A673 (cell line): ENCODE data around the gene KLF11. TPM values are rescaled to one million over a fixed set of nuclear protein-coding genes. Genes with fewer than 3 reads are reported as not detected.

ENCODE experiments used
- BruUV-seq: library from RNA; stranded (reverse); fragments of 400-500 nt; replicated peaks from 2 replicates; lab custom pipeline; 2021; lab: Mats Ljungman, UMichigan
- CTCF ChIA-PET: fragments of 300-600 bp; sonication (Branson Sonifier 250); formaldehyde crosslinking; loops from one replicate; lab custom pipeline; 2022; ENCODE audit warnings: antibody characterized with exemption; lab: Charles Lee
- POLR2A ChIA-PET: fragments of 300-600 bp; sonication (Branson Sonifier 250); formaldehyde crosslinking; loops from one replicate; lab custom pipeline; 2022; ENCODE audit warnings: antibody characterized with exemption; ENCODE audit not compliant: low non-redundant PET; lab: Charles Lee
- DNase-seq: peaks from one replicate; pipeline ENCODE4 v3.0.0-alpha.2; 2015; ENCODE audit warnings: low spot score
- H3K27ac ChIP-seq: fragments of 200-600 bp; sonication (generic); 2 replicates; pipeline ENCODE4 v1.5.1; 2016; ENCODE audit warnings: mixed run types, low read depth, mild to moderate bottlenecking, mixed read lengths, antibody characterized with exemption, low read length; ENCODE audit not compliant: poor library complexity, severe bottlenecking
- H3K27me3 ChIP-seq: fragments of 200-600 bp; sonication (generic); replicated peaks from 2 replicates; pipeline ENCODE4 v1.6.1; 2017; ENCODE audit warnings: mixed run types, low read depth, mild to moderate bottlenecking, mixed read lengths, antibody characterized with exemption, low read length; ENCODE audit not compliant: insufficient read depth, poor library complexity
- H3K36me3 ChIP-seq: fragments of 200-600 bp; sonication (generic); 2 replicates; pipeline ENCODE4 v1.6.1; 2016; ENCODE audit warnings: mixed run types, mild to moderate bottlenecking, mixed read lengths, antibody characterized with exemption, low read length; ENCODE audit not compliant: insufficient read depth, poor library complexity, severe bottlenecking
- H3K4me1 ChIP-seq: fragments of 200-600 bp; sonication (generic); 2 replicates; pipeline ENCODE4 v1.6.1; 2017; ENCODE audit warnings: mixed run types, mild to moderate bottlenecking, mixed read lengths, antibody characterized with exemption, low read length; ENCODE audit not compliant: insufficient read depth, poor library complexity, severe bottlenecking
- H3K4me3 ChIP-seq: fragments of 200-600 bp; sonication (generic); 2 replicates; pipeline ENCODE4 v1.5.1; 2016; ENCODE audit warnings: low read depth, mixed run types, mild to moderate bottlenecking, mixed read lengths, low read length; ENCODE audit not compliant: poor library complexity, severe bottlenecking
- H3K9me3 ChIP-seq: fragments of 200-600 bp; sonication (generic); 2 replicates; pipeline ENCODE4 v1.6.1; 2016; ENCODE audit warnings: mixed run types, low read depth, mild to moderate bottlenecking, mixed read lengths, antibody characterized with exemption, low read length; ENCODE audit not compliant: poor library complexity, severe bottlenecking
- EZH2 ChIP-seq: fragments of 200-600 bp; sonication (generic); IDR thresholded peaks from 2 replicates; pipeline ENCODE4 v1.6.1; 2017; ENCODE audit warnings: borderline replicate concordance, low read depth, mild to moderate bottlenecking, mixed read lengths, antibody characterized with exemption, low read length; ENCODE audit not compliant: poor library complexity, severe bottlenecking
- intact Hi-C: fragments of 100-400 bp; cut with micrococcal nuclease; formaldehyde crosslinking; loops from one replicate; pipeline ENCODE4 v1.10.0; 2022; ENCODE audit not compliant: unreplicated experiment
- total RNA-seq: library from RNA; stranded (reverse); gene quantifications from 2 replicates; pipeline ENCODE4 v1.2.3, GENCODE V29; 2021
- TF ChIP-seq, protein P1 (sequence below): fragments of 300-800, 200-600 bp; sonication (generic); conservative IDR thresholded peaks from 2 replicates; pipeline ENCODE4 v1.5.1; 2017; ENCODE audit warnings: low read depth, mild to moderate bottlenecking, antibody characterized with exemption, low read length, moderate library complexity, mixed read lengths

KLF11 gene
- total RNA-seq, 1 experiment from 2014 or later, result 3.0 TPM

GRCh38 chr2:10063566-10063965 lies 20.2 kb downstream of the KLF11 start:
- no peak overlapping the region for H3K4me3 ChIP-seq
- BruUV-seq, result no TSS peak
- intact Hi-C loops, result no loop called here
- no peaks in the 10 kb centered on the region for H3K4me1 ChIP-seq
- CTCF ChIA-PET, result no interaction called here
- no peaks in the 10 kb centered on the region for H3K36me3 ChIP-seq
- H3K27ac ChIP-seq, result no peak overlapping the region
- TF ChIP-seq, protein P1, sequence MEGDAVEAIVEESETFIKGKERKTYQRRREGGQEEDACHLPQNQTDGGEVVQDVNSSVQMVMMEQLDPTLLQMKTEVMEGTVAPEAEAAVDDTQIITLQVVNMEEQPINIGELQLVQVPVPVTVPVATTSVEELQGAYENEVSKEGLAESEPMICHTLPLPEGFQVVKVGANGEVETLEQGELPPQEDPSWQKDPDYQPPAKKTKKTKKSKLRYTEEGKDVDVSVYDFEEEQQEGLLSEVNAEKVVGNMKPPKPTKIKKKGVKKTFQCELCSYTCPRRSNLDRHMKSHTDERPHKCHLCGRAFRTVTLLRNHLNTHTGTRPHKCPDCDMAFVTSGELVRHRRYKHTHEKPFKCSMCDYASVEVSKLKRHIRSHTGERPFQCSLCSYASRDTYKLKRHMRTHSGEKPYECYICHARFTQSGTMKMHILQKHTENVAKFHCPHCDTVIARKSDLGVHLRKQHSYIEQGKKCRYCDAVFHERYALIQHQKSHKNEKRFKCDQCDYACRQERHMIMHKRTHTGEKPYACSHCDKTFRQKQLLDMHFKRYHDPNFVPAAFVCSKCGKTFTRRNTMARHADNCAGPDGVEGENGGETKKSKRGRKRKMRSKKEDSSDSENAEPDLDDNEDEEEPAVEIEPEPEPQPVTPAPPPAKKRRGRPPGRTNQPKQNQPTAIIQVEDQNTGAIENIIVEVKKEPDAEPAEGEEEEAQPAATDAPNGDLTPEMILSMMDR, result no peak
- TF ChIP-seq EZH2, result no peak
- no peaks in the 10 kb centered on the region for H3K27me3 ChIP-seq
- no peak for DNase-seq
- POLR2A ChIA-PET, result no interaction called here
- H3K9me3 ChIP-seq, result peaks cover 6% of the 10 kb centered on the region

- ChIA-PET POLR2A (interaction anchor here (0.7 kb wide), 1 partner anchor 444 kb away, joined by 4 read pairs; no protein-coding TSS in a partner anchor), CTCF (interaction anchor here (0.6 to 0.7 kb wide), 3 partner anchors 32 to 343 kb away, joined by 3 to 4 read pairs (median 3); no protein-coding TSS in a partner anchor)
- no peak for DNase-seq
- Histone ChIP-seq H3K27ac (no peak overlapping the region), H3K4me3 (no peak overlapping the region), H3K27me3 (no peaks in the 10 kb centered on the region), H3K36me3 (no peaks in the 10 kb centered on the region), H3K9me3 (peaks cover 6% of the 10 kb centered on the region), H3K4me1 (no peaks in the 10 kb centered on the region)
- intact Hi-C loops, result no loop called here
- BruUV-seq, result no TSS peak
- TF ChIP-seq EZH2, result no peak
- TF ChIP-seq, protein P1, result no peak
Observed at GRCh38 chr2:10064932-10065772, 21.8 kb downstream of the KLF11 start.

- Histone ChIP-seq H3K27me3 (no peaks in the 10 kb centered on the region), H3K27ac (no peak overlapping the region), H3K4me1 (no peaks in the 10 kb centered on the region), H3K4me3 (no peak overlapping the region), H3K9me3 (peaks cover 6% of the 10 kb centered on the region), H3K36me3 (no peaks in the 10 kb centered on the region)
- CTCF ChIA-PET, result interaction anchor here (0.6 to 0.7 kb wide), 3 partner anchors 31 to 342 kb away, joined by 3 to 4 read pairs (median 3); no protein-coding TSS in a partner anchor
- no peak for DNase-seq
- POLR2A ChIA-PET, result interaction anchor here (0.7 kb wide), 1 partner anchor 444 kb away, joined by 4 read pairs; no protein-coding TSS in a partner anchor
- intact Hi-C loops, result no loop called here
- no peak for TF ChIP-seq EZH2
- TF ChIP-seq, protein P1, result no peak
- BruUV-seq, result no TSS peak
Observed at GRCh38 chr2:10065773-10066055, 22.4 kb downstream of the KLF11 start.
